H1 (cell line): ENCODE data around the gene ATR. TPM values are rescaled to one million over a fixed set of nuclear protein-coding genes. Genes with fewer than 3 reads are reported as not detected.

Experiments used
- EP300 ChIP-seq, 2 experiments: IDR thresholded peaks; 1 replicate in 1 of 2; 2 replicates in 1 of 2; pipeline ENCODE4 v1.6.1; 2011 to 2012; ENCODE audit warnings: low read depth in 2 of 2, low read length in 2 of 2, mild to moderate bottlenecking in 2 of 2, borderline replicate concordance in 1 of 2, inconsistent platforms in 1 of 2, moderate library complexity in 1 of 2
- GTF2F1 ChIP-seq: IDR thresholded peaks from 2 replicates; pipeline ENCODE4 v1.6.1; 2012; ENCODE audit warnings: low read depth, low read length, improper control_type of control experiment, borderline replicate concordance
- RFX5 ChIP-seq: IDR thresholded peaks from 2 replicates; pipeline ENCODE4 v1.6.1; 2011; ENCODE audit warnings: low read depth, low read length, improper control_type of control experiment, borderline replicate concordance
- RNF2 ChIP-seq: fragments of 200-900, 300-1000 bp; sonication (generic); IDR thresholded peaks from 2 replicates; pipeline ENCODE4 v1.7.1; 2016; ENCODE audit warnings: borderline replicate concordance, low read depth, mild to moderate bottlenecking, antibody characterized with exemption, low read length; ENCODE audit not compliant: poor library complexity, severe bottlenecking; ENCODE audit errors: missing control alignments
- SIN3A ChIP-seq, 2 experiments: IDR thresholded peaks in 1 of 2; conservative IDR thresholded peaks in 1 of 2; 2 replicates each; pipeline ENCODE4 v1.6.1; 2011 to 2012; ENCODE audit warnings: low read length in 2 of 2, improper control_type of control experiment in 1 of 2, low read depth in 1 of 2, mild to moderate bottlenecking in 1 of 2
- polyA plus RNA-seq, 7 experiments: library from polyadenylated mRNA; depleted of rRNA in 3 of 7; stranded (reverse) in 5 of 7; unstranded in 2 of 7; fragments of >200 nt in 5 of 7; fragments of 200-250 nt in 2 of 7; gene quantifications; 1 replicate in 5 of 7; 2 replicates in 1 of 7; 4 replicates in 1 of 7; pipeline versions ENCODE4 v1.2.1 to v1.2.3, GENCODE V29; 2011 to 2013; ENCODE audit warnings: missing spikeins in 2 of 7, mixed read lengths in 2 of 7
- total RNA-seq: library from RNA; stranded (reverse); fragmentation: NEBNext Ultra II Directional; extraction: Animal tissue kit (Norgen Biotek cat#: 25700); gene quantifications from 2 replicates; pipeline ENCODE4 v1.2.1, GENCODE V29; 2021

Gene ATR
- total and polyA plus RNA-seq, 2 of the 8 experiments (the other 6 are each of a cell fraction or from before 2014, with no cell fraction given): 8.4 to 23.2 TPM

DNA sequence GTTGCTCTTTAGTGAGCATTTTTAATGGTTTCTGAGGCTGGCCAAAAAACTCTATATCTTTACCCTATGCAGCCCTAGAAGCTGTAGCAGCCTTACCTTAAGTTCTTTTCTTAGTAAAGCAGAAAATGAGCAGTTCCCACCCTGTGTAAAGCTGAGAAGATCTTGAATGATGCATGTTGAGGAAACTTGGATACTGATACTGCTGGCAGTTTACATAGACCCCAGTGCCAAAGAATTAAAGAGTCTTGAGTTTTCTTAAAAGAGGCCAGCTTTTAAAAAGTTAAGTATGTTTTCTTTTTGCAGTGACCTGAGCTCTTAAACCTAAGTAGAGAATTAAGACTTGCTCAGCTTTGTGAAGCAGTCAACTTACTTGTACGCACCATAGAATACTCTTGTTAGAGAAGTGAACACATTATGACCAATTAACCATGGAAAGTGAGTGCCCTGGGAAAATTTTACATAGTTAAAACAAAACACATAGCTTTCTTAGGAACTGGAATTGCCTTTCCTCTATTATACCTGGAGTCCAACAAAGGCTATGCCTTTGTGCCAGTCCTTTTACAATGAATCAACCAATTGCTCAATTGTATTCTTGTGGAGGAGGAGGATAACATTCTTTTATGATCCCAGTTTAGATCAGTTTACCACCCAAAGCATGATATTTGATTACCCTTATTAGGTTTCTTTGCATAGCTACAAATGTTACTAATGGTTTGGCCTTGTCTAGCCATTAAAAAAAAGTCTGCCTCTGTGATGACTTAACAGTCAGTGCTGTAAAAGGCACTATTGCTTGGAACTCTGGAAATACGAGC, 46.0 kb upstream of the ATR start (continued):
- TF ChIP-seq RNF2: no peak
- no peak for TF ChIP-seq EP300 (IDR thresholded peaks at IDR 0.05; ENCODE audit: borderline replicate concordance in 1 of 2, low read depth in 2 of 2, low read length in 2 of 2)
- no peak for TF ChIP-seq RFX5
- TF ChIP-seq SIN3A (conservative IDR thresholded peaks at IDR 0.05 in 1 of 2, IDR thresholded peaks at IDR 0.05 in 1 of 2; ENCODE audit: low read depth in 1 of 2, low read length in 2 of 2): no peak
- TF ChIP-seq GTF2F1: no peak
